NCI-H446 (cell line): ENCODE measurements around the gene JAKMIP2.
"Not testable (repeated sequence)": the region's sequence is repeated elsewhere in the genome, so short reads cannot be mapped to it uniquely, and the experiment has no call there.

Experiments
- DNase-seq, 2 experiments: peaks; one replicate each; lab custom pipeline; 2025; lab: John Stamatoyannopoulos, UW

Gene JAKMIP2

DNA sequence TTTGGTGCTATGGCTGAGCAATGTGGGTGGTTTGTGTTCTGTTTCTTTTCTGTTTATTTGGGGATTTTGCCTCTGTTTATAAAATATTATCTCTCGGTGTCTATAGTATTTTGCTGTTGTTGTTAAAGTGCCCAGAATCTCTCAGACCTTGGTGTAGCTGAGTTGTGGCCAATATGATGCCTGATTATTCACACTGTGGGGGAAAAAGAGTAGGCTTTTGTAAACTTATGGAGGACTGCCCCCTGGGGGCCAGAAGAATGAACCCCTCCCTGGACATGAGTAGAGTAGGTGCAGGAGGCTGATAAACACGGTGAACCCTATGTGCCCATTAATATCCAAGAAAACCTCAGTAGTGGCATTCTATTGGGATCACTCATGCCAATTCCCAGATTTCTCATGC, 223.7 kb downstream of the JAKMIP2 start:
- DNase-seq = peak; percentile 52 to 83

- DNase-seq = no peak
Measured at GRCh38 chr5:147557876-147558745, 224.4 kb downstream of the JAKMIP2 start.

DNA sequence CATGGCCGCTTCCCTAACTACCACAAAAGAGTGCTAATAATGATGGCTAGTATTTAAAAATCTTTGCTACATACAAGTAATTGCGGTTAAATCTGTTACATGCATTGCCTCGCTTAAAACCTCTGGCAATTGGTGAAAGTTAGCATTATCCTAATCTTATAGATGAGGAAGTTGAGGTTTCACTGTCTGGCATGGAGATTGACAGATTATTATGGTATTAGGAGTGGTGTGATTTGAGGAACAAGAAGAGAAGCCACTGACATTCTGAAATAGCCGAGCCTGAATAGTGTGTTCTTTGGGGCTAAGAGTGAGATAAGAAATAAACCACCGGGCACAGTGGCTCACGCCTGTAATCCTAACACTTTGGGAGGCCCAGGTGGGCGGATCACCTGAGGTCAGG, 227.4 kb downstream of the JAKMIP2 start:
- DNase-seq = no peak

DNA sequence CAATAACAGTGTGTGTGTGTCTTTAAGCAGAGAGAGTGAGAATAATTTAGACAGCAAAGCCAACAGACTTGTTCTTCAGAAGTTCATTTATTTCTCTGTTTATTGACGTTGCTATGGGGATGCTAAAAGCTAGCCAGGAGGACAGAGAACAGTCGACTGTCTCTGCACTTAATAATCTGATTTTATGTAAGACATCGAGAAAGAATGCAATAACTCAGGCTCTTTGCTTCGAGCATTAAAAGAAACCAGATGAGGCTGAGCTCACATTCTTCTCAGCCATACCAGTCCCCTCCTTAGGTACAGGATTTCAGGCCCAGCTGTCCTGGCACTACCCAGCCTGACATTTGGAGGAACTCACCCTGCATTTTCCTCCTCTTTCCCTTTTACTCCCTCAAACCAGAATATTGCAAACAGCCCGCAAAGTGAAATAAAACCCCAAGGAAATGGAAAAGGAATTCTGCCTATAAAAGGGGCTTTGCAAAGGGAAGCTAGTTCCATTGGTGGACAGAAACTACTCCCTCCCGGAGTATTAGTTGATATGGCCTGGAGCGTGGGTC, 228.2 kb downstream of the JAKMIP2 start:
- no peak for DNase-seq

DNA sequence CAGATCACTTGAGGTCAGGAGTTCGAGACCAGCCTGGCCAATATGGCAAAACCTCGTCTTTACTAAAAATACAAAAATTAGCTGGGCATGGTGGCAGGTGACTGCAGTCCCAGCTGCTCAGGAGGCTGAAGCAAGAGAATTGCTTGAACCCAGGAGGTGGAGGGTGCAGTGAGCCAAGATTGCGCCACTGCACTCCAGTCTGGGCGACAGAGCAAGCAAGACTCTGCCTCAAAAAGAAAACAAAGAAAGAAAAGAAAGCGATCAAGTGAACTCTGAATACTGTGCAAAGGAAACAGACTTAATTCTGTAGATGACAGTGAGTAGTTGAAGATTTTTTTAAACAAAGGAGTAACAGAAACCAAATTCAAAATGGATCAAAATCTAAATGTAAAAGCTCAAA, 228.7 kb downstream of the JAKMIP2 start:
- DNase-seq = not testable (repeated sequence)

DNA sequence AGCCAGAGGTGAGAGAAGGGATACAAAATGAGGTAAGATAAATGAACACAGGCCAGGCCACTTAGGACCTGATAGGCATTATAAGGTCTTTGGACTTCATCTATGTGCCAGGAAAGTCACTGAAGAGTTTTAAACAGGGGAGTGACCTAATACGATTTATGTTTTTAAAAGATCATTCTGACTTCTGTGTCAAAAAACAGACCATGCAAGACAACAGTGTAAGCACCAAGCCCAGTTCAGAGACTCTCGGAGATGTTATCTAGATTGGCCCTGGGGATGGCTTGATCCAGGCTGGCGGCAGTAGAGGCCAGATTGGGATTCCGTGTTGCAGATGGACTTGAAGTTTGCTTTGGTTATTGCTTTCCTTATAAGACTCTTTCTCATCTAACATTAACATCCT, 229.6 kb downstream of the JAKMIP2 start:
- DNase-seq = no peak

- no peak for DNase-seq
Measured at GRCh38 chr5:147551677-147552076, 230.9 kb downstream of the JAKMIP2 start.

DNA sequence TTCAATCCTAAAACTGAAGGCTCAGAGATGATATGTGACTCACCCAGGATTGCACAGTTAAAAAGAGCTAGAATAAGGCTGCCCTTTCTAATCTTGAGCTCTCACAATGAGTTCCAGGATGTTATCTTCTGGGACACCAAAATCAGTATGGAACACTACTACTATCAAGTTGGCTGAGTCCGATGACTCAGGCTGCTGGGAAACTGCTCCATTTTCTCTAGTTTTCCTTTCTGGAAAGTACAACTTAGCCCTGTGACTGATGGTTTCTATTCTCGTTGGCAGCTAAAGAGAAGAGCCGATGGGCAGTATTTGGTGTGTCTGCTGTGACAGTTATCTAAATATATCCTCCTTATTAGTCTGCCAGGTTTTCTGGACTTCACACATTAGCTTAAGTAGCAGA, 234.8 kb downstream of the JAKMIP2 start:
- DNase-seq = no peak

DNA sequence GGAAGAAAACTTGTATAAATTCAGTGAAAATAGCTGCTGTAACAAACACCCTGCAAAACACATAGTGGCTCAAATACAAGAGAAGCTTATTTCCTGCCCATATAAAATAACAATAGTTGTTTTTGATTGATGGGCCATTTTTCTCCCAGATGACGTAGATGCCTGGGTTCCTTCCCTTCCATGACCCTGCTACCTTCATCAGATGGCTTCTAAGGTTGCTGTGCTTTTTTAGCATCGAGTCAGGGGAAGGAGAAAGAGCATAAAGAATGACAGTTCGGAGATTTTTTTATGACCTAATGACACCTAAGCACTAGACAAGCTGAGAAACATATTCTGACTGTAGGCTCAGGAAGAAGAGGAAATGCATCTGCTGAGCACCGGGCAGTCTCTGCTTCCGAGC, 238.0 kb downstream of the JAKMIP2 start:
- DNase-seq = no peak

DNA sequence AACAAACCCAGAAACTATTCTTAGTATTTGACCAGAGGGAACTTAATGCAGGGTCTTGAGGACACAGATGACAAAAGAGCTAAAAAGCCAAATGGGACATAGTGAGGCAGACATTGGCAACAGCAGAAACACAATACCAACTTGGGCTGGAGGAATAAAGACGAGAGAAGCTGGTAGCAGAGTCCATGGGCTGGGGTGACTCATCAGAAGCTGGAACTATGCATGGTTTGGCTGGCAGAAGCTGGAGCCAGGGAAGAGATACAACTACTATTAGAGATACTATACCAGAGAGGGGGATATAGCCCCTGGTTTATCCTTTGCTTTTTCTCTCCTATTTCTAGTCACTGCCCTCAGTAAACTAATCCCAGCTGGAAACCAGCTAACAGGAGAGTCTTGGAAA, 243.5 kb downstream of the JAKMIP2 start:
- DNase-seq = peak in 1 of 2 experiments; percentile 71

GRCh38 chr5:147538236-147538635, 244.3 kb downstream of the JAKMIP2 start:
- DNase-seq = no peak
